Sigmoid colon (tissue), 4 donors: ENCODE measurements around the gene NLGN1.

Source experiments
- POLR2A ChIP-seq, 2 donors: fragments of 450-650 bp; IDR thresholded peaks; one replicate each; pipeline ENCODE4 v1.6.1; 2016; ENCODE audit warnings: antibody characterized with exemption in 2 of 2, mild to moderate bottlenecking in 2 of 2, moderate library complexity in 2 of 2
- POLR2AphosphoS5 ChIP-seq, 4 donors: sonication (generic); formaldehyde crosslinking; IDR thresholded peaks; one replicate each; pipeline ENCODE4 v1.6.1; 2017; ENCODE audit warnings: antibody characterized with exemption in 4 of 4
- TF ChIP-seq, protein P1 (sequence below), 4 experiments: fragments of 450-650 bp in 3 of 4; fragments of 200-600 bp in 1 of 4; IDR thresholded peaks; one replicate each; pipeline ENCODE4 v1.5.1; 2016 to 2019; ENCODE audit warnings: antibody characterized with exemption in 4 of 4, mild to moderate bottlenecking in 3 of 4, moderate library complexity in 2 of 4

DNA sequence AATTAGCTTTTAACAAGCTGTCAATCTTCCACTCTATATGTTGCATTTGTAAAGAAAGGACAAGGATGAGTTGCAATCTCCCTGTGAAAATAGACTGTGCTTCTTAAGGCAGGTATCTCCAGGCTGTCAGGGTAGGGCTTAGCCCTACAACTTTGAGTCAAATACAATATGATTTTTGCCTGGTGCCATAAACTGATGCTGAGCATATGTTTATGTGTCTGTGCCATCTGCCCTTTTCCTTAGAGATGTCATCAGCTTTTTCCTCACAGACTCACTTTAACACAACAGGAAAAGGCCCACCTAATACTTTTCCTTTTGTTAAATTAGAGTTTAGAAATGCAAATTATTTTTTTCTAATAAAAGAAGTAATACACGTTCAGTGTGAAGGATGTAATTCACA is 548.3 kb downstream of the NLGN1 start:
- TF ChIP-seq POLR2A (IDR thresholded peaks at IDR 0.05) (no peak), POLR2AphosphoS5 (IDR thresholded peaks at IDR 0.05) (no peak)
- TF ChIP-seq, protein P1, sequence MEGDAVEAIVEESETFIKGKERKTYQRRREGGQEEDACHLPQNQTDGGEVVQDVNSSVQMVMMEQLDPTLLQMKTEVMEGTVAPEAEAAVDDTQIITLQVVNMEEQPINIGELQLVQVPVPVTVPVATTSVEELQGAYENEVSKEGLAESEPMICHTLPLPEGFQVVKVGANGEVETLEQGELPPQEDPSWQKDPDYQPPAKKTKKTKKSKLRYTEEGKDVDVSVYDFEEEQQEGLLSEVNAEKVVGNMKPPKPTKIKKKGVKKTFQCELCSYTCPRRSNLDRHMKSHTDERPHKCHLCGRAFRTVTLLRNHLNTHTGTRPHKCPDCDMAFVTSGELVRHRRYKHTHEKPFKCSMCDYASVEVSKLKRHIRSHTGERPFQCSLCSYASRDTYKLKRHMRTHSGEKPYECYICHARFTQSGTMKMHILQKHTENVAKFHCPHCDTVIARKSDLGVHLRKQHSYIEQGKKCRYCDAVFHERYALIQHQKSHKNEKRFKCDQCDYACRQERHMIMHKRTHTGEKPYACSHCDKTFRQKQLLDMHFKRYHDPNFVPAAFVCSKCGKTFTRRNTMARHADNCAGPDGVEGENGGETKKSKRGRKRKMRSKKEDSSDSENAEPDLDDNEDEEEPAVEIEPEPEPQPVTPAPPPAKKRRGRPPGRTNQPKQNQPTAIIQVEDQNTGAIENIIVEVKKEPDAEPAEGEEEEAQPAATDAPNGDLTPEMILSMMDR (IDR thresholded peaks at IDR 0.05) = no peak
